ENCODE results near the gene TTC36.
A peak's percentile ranks its signal among the peaks of the same experiment; 100 is the strongest.

The TTC36 gene

DNA sequence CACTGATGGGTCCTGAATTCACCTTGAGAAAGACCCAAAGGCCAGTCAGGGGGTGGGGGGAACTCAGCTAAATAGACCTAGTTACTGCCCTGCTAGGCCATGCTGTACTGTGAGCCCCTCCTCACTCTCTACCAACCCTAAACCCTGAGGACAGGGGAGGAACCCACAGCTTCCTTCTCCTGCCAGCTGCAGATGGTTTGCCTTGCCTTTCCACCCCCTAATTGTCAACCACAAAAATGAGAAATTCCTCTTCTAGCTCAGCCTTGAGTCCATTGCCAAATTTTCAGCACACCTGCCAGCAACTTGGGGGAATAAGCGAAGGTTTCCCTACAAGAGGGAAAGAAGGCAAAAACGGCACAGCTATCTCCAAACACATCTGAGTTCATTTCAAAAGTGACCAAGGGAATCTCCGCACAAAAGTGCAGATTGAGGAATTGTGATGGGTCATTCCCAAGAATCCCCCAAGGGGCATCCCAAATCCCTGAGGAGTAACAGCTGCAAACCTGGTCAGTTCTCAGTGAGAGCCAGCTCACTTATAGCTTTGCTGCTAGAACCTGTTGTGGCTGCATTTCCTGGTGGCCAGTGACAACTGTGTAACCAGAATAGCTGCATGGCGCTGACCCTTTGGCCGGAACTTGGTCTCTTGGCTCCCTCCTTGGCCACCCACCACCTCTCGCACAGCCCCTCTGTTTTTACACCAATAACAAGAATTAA lies 2.4 kb upstream of the TTC36 start:
- H3K4me3 ChIP-seq (ENCODE audit: control insufficient read depth, low read depth, low read length), result no peak overlapping the region
- no peak for DNase-seq (ENCODE audit: low read depth)
- TF ChIP-seq, protein P1, sequence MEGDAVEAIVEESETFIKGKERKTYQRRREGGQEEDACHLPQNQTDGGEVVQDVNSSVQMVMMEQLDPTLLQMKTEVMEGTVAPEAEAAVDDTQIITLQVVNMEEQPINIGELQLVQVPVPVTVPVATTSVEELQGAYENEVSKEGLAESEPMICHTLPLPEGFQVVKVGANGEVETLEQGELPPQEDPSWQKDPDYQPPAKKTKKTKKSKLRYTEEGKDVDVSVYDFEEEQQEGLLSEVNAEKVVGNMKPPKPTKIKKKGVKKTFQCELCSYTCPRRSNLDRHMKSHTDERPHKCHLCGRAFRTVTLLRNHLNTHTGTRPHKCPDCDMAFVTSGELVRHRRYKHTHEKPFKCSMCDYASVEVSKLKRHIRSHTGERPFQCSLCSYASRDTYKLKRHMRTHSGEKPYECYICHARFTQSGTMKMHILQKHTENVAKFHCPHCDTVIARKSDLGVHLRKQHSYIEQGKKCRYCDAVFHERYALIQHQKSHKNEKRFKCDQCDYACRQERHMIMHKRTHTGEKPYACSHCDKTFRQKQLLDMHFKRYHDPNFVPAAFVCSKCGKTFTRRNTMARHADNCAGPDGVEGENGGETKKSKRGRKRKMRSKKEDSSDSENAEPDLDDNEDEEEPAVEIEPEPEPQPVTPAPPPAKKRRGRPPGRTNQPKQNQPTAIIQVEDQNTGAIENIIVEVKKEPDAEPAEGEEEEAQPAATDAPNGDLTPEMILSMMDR (conservative IDR thresholded peaks at IDR 0.05; ENCODE audit: control insufficient read depth, insufficient read depth, low read depth, low read length), result no peak

DNA sequence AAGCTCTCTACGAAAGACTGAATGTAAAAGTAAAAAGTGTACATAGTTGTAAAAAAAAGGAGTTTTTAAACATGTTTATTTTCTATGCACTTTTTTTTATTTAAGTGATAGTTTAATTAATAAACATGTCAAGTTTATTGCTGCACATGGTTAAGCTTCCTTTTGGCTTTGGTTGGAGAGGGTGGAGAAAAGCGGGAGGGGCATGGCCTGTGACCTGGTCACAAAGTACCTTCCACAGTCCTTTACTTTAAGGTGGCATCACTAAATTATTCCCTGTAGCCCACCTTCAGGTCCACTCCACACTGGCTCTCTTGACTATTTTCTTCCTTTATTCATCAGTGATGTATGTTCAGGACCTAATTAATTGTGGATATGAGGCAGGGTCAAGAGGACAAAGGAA lies 586 bp upstream of the TTC36 start:
- no peak overlapping the region for H3K4me3 ChIP-seq (ENCODE audit: control insufficient read depth, low read depth, low read length)
- TF ChIP-seq, protein P1 (conservative IDR thresholded peaks at IDR 0.05; ENCODE audit: control insufficient read depth, insufficient read depth, low read depth, low read length), result no peak
- DNase-seq (ENCODE audit: low read depth), result no peak

DNA sequence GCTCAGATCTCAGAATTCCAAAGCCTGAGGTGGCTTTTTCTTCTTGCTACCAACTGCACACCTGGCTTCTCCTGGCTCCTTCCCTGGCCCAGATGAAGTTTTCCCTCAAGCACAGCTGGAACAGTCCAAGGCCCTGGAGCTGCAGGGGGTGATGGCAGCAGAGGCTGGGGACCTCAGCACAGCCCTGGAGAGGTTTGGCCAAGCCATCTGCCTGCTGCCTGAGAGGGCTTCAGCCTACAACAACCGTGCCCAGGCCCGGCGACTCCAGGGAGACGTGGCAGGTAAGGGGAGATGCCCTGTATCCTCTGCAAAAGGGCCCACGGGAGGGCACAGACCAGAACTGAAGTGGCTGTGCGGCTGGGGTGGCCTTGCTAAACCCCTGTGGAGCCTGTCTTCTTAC lies 1.2 kb downstream of the TTC36 start:
- no peak overlapping the region for H3K4me3 ChIP-seq (ENCODE audit: control insufficient read depth, low read depth, low read length)
- DNase-seq (ENCODE audit: low read depth), result no peak
- TF ChIP-seq, protein P1 (conservative IDR thresholded peaks at IDR 0.05; ENCODE audit: control insufficient read depth, insufficient read depth, low read depth, low read length), result no peak

DNA sequence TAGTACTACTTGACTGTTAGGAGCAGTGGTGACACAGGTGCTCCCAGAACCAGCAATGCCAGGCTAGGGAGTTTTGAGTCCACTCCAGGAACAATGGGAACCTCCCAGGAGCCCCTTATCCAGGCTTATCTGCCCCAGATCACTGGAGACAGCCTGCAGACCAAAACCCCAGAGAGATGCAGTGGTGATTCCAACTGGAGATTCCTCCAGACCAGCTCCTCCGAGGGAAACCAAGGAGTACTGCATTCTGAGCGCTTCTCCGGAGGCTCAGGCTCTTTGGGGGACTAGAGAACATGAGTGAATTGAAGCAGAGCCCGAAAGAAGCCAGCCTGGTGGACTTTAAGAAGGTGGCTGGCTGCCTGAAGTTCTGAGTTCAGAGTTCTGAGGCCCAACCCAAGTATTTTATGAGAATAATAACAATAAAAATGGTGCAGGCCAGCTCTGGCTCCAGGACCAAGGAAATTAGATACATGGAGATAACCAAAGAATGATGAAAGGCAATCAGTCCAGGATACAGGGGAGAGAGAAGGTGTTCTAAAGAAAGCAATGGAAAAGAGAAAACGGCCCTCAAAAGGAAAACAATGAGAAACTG lies 2.4 kb downstream of the TTC36 start:
- TF ChIP-seq, protein P1 (conservative IDR thresholded peaks at IDR 0.05; ENCODE audit: control insufficient read depth, insufficient read depth, low read depth, low read length), result no peak
- H3K4me3 ChIP-seq (ENCODE audit: control insufficient read depth, low read depth, low read length), result no peak overlapping the region
- no peak for DNase-seq (ENCODE audit: low read depth)

DNA sequence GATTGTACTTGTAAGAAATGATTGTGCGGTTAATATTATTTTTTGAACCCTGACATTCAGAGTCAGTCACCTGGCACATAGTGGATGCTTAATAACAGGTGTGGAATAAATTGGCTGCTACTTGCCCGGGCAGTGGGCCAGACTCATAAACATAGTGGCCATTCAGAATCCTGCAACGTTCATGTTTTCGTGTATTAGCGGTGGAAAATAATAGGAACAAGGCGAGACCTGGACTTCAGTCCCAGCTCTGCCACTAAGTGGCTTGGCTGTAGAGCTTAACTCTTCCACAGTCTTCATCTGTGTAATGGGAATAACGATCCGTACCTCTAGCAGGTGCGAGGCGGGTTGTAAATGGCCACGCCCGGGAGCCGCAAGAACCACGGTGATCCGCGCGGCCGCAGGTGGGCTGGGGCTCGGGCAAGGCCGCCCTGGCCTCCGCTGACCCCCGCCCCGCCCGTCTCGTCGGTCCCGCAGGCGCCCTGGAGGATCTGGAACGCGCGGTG lies 3.0 kb downstream of the TTC36 start:
- peak; percentile 8 for DNase-seq (ENCODE audit: low read depth)
- TF ChIP-seq, protein P1 (conservative IDR thresholded peaks at IDR 0.05; ENCODE audit: control insufficient read depth, insufficient read depth, low read depth, low read length), result no peak
- peak overlapping the region; percentile 40 for H3K4me3 ChIP-seq (ENCODE audit: control insufficient read depth, low read depth, low read length)

DNA sequence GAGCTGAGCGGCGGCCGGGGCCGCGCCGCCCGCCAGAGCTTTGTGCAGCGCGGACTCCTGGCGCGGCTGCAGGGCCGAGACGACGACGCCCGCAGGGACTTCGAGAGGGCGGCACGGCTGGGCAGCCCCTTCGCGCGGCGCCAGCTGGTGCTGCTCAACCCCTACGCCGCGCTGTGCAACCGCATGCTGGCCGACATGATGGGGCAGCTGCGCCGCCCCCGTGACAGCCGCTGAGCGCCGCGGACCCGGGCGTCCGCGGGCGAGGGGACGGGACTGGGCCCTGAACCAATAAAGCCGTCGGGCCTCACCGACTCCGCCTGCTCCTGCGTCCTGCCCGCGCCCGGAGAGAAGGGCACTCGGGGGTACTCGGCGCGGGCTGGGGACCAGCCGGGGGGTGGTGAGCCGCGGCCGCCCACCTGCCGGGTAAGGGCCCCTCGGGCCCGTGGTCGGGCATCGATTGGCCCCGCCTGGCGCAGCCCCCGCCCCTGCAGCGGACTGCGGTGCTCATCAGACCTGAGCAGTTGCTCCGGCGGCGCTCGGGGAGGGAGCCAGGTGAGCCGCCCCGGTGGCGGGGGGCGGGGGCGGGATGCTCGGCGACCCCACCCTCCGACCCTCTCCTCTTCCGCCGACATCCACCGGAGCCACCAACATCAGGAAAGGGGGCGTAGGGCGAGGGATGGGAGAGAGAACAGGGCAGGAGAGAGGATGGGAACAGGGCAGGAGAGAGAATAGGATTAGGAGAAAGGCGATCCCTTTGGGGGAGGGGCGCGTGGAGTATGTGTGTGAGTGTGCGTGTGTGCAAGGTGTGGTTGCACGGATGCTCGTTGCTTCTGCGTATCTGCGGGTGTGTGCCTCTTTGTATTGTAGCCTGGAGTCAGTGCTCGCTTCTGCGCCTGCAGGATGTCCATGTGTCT lies 3.7 kb downstream of the TTC36 start, which contains the start of gene TMEM25:
TMEM25 (plus strand) TSS at position 510 of the 914 bp plus-strand sequence. CDS start 610 bp downstream, outside the sequence.
- DNase-seq (ENCODE audit: low read depth), result peak; percentile 10
- peak within 1 kb of the TSS; percentile 40 for H3K4me3 ChIP-seq (ENCODE audit: control insufficient read depth, low read depth, low read length)
- TF ChIP-seq, protein P1 (conservative IDR thresholded peaks at IDR 0.05; ENCODE audit: control insufficient read depth, insufficient read depth, low read depth, low read length), result no peak

All from fibroblast of mammary gland (primary cell).